Stimulated activated CD4-positive, alpha-beta T cell treated with anti-CD3 and anti-CD28 coated beads, Interleukin-1b, Interleukin-23, amount 100 ng/mL, for 4 hours (primary cell): ENCODE results near the gene PIGT.
A peak's percentile ranks its signal among the peaks of the same experiment; 100 is the strongest.

ENCODE experiments used
- DNase-seq, 2 donors: peaks; one replicate each; pipeline ENCODE4 v3.0.0-alpha.2; 2020; ENCODE audit warnings: low read depth in 2 of 2

PIGT gene

DNA sequence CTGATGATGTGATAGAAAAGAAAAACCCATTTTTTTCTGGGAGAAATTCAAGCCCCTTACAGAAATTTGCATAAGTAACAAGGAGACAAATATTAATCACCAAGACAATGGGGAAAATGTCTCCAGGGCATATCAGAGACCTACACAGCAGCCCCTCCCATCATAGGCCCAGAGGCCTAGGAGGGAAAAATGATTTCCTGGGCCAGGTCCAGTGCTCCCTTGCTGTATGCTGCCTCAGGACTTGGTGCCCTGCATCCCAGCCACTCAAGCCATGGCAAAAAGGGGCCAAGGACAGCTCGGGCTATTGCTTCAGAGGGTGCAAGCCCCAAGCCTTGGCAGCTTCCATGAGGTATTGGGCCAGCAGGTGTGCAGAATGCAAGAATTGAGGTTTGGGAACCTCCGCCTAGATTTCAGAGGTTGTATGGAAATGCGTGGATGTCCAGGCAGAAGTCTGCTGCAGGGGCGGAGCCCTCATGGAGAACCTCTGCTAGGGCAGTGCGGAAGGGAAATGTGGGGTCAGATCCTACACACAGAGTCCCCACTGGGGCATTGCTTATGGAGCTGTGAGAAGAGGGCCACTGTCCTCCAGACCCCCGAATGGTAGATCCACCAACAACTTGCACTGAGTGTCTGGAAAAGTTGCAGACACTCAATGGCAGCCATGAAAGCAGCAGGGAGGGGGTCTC, 15.5 kb upstream of the PIGT start:
- no peak for DNase-seq

DNA sequence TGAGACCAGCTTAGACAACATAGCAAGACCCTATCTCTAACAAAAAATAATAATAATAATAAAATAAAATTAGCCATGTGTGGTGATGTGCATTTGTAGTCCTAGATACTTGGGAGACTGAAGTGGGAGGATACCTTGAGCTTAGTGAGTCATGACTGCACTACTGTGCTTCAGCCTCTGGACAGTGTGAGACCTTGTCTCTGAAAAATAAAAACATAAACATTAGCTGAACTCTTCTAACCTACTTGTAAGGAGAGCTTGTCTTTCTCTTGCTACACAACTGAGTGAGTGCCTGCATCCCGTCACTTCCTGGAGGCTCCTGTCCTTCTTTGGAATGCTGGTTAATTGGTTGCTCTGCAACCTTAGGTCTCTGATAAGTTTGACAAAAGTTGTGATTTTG, 13.0 kb upstream of the PIGT start:
- no peak for DNase-seq

DNA sequence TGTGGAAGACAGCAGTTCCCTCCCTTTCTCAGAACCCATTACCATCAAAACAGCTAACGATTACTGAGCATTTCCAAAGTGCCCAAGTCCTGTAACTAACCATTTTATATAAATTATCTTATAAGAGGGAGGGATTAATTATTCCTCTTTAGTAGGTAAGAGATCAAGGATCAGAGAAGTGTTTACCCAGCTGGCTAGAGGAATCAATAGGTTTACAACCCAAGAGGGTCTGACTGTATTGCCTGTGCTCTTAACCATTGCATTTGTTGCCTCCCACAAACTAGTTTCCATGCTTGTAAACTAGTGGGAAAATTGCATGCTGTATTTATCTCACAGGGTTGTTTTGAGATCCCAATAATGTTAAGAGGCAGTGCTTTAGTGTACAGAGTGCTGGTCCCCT, 11.5 kb upstream of the PIGT start:
- DNase-seq: no peak

DNA sequence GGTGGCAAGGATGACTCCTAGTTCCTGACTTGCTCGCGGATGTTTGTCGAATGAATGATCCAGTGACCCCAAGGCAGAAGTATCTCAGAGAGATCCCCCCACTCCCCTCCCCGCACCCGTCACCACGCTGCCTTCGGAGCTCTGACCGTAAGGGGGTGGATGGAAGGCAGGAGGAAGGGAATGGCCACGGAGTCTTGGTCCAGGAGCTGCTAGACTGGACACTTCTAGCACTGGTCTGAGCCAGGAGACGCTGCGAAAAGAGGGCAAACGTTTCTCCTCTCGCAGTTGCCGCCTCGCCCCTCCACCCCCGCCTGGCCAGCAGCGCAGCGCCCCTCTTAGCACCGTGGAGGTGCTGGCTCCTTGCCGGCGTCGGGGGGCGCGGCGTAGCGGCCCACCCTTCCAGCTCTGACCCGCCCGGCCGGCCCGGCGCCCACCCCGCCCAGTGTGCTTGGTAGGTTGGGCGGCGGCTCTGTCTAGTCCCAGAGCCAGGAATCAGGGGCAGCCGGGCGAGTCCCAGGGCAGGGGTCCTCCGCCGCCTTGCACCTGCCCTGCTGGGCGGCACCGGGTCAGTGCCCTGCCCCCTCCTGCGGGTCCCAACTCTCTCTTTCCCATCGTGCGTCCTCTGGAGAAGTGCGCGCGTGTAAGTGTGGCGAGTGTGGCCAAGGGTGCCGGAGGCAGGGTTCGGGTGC, 10.2 kb upstream of the PIGT start:
- DNase-seq: no peak

DNA sequence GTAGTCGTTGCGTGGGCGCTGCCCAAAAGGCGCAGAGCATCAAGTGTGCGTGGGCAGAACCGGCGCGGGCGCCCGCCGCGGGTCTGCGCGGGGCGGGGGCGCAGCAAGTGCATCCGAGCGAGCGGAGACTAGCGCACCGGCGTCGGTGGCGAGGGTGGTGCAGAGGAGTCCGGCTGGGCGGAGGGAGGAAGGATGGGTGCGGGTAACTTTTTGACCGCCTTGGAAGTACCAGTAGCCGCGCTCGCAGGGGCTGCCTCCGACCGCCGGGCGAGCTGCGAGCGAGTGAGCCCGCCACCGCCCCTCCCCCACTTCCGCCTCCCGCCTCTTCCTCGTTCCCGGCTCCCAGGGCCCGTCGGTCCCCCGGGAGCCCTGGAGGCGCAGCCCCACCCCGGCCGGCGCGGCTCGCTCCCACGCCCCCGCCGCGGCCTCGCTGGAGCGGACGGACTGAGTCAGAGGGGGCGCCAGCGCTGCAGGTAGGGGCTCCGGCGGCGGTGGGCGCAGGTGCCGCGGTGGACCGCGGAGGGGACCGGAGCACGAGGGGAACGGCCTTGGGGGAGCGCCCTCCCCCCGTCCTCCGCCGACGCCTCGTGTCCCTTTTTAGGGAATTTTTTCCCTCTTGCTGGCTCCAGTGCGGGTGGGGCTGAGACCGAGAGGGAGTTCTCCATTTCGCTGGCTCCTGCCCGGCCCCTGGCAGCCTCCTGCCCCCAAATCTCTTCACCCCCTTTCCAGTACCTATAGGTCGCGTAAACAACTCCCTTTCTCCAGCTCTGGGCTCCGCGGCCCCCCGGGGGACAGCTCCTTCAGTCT, 9.5 kb upstream of the PIGT start:
- peak; percentile 44 to 60 for DNase-seq

DNA sequence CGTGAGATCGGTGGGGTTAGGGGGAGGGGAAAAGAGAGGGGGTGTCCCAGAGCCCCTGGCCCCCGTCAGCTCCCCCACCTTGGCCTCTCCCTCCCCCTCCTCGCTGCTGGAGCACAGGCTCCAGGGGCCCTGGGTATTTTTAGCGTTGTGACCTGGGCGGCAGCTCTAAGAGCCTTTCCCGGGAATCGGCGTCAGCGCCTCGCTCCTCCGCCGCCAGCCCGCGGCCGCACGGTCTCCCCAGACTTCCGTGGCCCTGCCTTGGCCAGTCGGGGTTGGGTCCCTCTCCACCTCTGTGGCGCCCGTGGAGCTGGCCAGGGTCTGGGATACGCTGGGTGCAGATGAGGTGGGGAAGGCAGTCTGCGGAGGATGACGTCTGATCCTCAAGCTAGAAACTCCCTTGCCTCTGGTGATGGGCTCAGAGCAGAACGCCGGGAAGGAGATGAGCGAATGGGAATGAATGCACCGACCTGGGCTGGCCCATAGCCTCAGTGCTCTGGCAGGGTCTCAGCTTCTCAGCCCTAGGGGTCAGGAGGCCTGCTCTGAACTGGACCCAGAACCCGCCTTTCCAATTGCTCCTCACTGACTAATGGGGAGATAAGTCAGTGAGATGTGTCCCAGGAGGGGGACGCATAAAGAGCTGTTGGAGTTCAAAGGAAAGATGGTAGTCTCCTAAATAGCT, 8.7 kb upstream of the PIGT start:
- peak in 1 of 2 donors; percentile 7 for DNase-seq

DNA sequence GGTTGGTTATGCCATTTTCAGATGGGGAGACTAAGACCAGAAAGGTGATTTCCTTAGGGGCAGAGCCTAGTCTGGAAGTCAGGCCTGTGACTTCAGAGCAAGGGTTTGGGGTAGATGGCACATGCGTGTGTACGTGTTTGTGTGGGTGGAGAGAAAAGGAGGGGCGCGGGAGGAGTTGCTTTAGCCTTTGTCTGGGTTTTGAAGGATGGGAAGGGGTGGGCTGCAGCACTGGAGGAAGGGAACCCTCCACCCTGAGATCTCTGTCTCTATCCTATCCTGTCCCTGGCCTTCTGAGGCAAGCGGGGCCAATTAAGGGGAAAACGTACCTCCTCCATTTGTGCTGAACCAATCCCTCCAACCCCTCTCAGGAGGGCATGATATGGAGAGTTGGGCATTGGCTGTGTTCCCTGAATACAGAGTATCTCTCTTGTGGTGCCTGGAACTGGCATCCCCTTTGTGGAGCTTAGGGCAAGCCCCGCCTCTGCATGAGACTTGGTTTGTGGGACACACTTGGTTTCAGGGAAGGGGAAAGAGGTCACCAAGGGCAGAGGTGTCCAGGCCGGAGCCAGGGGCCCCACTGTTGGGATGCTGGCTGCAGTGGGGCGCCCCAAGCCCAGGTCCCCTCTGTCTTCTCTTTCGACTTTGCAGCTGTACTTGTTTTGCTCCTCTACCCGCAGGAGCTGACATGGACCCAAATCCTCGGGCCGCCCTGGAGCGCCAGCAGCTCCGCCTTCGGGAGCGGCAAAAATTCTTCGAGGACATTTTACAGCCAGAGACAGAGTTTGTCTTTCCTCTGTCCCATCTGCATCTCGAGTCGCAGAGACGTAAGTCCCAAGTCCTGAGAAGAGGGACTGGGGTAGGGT, 7.9 kb upstream of the PIGT start, which contains the start of gene DBNDD2:
Gene DBNDD2, plus strand, starts transcription at position 507 of the 863 bp plus-strand sequence. Its CDS starts 179 bp downstream, at position 686.
- DNase-seq: no peak

DNA sequence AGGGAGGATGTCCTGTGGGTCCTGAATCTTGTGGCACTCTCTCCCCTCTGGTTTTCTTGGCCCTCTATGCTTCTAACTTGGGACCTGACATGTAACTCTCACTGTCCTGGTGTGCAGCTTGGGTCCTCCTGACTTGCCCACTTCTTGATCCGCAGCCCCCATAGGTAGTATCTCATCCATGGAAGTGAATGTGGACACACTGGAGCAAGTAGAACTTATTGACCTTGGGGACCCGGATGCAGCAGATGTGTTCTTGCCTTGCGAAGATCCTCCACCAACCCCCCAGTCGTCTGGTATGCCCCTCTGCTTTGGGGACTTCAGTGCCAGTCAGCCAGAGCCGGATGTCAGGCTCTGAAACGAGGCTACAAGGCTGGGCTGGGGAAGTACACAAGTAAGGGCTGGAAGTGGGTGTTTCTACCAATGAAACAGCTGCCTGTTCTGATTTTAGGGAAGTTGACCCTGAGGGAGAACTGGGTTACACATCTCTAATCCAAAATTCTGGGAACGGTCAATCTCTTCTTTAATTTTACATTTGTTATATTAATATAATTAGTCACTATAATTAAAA, 7.2 kb upstream of the PIGT start:
- no peak for DNase-seq

DNA sequence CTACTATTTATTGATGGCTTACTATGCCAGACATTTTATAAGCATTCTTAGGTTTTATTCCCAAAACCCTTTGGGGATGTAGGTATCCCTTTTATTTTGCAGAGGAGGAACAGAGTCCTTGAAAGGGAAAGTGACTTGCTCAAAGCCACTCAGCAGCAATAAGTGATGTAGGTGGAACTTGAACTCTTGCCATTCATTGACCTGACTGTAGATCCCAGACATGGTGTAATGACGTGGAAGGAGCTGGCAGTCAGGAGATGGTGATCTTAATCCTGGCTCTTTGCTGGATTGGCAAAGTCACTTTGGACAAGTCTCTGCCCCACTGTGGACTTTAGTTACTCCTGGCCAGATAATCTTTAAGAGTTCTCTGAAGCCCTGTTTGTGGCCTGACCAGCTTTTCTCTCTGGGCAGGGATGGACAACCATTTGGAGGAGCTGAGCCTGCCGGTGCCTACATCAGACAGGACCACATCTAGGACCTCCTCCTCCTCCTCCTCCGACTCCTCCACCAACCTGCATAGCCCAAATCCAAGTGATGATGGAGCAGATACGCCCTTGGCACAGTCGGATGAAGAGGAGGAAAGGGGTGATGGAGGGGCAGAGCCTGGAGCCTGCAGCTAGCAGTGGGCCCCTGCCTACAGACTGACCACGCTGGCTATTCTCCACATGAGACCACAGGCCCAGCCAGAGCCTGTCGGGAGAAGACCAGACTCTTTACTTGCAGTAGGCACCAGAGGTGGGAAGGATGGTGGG, 6.2 kb upstream of the PIGT start:
- no peak for DNase-seq

DNA sequence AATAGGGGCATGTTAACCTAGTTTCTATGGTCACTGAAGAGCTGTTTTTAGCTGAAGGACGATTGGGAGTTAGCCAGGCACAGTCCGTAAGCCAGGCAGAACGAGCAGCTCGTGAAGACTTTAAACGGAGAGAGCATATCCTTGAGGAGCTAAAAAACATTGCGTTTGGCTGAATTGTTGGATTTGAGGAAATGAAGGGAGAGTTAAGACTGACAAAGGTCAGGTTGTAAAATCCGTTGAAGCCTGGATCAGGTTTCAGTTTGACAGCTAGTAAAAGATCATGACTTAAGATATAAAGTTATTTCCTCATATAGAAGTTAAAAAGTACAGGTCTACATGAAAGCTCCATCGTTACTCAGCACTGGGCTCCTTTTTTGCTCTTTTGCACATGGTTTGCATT, 5.1 kb upstream of the PIGT start:
- DNase-seq: no peak

DNA sequence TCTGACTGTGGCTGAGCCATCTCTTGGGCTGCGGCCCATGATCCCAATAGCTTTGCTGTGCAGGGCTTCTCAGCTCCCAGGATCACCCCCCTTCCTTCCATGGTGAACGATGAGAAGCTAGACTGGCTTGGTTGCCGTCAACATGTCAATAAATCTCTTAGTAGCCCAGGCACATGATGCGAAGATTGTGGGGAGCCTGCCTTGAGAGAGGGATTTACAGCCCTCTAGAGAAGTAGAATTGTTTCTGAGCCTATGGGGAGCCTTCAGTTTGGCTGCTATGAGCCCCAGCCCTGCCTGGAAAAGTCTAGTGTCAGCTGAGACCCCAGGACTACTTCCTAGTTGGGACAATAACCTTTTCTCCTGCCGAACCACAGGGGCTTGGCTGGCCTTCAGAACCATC, 3.3 kb upstream of the PIGT start:
- DNase-seq: no peak

DNA sequence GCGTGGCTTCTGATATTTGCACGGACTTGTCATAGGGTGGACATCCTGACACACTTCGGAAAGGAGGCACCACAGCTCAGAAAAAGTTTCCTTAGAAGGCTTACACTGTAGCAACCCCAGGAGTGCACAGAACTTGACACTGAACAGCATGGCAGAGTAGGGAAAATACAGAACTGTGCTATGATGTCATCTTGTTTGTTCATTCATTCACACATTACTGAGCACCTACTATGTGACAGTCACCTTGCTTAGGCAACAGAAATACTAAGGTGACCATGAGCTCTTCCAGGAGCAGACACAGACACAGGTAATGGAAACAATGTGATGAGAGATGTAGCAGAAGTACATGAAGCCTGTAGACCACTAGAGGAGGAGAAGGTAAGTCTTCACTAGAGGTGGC, 2.5 kb upstream of the PIGT start:
- no peak for DNase-seq

DNA sequence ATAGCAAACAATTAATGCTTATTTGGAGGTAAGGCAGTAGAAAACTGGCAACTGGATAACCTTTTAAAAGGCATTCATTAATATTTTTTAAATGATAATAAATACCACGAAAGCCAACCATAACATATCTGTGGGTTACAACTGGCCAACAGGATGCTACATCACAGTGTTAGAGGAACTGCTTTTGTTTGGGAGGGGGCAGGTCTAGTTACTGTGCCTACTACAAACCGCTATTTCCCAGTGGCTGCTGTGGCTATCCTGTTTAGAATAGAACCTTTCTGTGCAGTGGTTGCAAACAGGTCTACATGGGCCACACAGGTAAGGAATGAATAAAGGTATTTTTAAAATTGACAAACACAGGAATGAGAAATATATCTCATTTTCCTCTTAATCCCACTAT, 976 bp downstream of the PIGT start:
- DNase-seq: no peak

DNA sequence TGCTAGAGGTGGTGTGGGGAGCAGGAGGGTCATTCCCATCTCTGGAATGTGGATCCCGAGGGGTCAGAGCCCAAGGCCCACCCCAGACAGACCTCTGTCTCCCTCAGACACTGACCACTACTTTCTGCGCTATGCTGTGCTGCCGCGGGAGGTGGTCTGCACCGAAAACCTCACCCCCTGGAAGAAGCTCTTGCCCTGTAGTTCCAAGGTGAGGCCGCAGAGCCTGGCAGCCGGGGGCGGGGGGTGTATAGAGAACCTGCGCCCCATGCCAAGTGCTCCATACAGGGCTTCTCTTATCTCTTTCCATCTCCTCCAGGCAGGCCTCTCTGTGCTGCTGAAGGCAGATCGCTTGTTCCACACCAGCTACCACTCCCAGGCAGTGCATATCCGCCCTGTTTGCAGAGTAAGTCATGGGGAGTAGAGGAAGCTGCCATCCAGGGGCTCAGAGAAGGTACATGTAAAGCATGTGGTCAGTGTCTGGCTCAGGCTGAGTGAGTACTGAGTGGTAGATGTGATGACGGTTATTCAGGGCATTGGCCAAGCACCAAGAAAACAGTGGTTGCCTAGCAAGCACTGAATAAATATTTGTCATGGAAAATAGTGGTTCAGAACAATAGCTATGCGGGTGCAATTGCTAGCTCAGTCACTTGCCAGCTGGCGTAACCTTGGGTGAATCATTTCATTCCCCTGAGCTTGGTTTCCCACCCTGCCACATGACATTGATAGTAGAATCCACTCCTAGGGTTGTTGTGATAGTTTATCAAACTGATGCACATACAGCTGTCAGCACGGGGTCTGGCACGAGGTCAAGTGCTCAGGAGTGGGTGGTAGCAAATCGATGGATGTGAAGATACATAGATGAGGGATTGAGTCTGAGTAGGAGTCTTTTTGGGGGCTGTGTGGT, 3.5 kb downstream of the PIGT start:
- no peak for DNase-seq

DNA sequence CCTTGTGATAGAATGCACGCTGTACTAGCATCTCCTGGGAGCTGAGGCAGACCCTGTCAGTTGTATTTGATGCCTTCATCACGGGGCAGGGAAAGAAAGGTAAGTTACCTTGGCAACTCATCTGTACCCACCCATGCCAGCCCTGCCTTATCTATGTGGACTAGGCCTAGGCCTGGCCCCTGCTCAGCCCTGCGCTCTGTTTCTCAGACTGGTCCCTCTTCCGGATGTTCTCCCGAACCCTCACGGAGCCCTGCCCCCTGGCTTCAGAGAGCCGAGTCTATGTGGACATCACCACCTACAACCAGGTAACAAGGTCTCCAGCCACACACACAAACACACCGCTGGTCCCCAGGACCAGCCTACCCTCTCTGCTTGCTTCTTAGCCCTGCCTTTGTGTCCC, 4.2 kb downstream of the PIGT start:
- no peak for DNase-seq

DNA sequence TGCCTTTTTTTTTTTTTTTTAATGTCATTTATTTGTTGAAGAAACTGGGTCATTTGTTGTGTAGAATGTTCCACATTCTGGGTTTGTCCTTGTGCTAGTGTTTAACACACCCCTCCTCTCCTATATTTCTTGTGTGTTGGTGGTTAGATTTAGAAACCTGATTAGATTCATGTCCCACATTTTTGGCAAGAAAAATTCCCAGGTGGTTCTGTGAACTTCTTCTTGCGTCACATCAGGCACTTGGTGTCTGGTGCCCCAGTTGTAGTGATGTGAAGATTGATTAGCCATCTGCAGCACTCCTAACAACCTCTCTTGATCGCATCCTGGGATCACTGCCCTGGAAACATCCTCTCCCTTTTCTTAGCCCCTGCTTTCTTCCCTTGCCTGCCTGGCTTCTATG, 7.8 kb downstream of the PIGT start:
- no peak for DNase-seq

DNA sequence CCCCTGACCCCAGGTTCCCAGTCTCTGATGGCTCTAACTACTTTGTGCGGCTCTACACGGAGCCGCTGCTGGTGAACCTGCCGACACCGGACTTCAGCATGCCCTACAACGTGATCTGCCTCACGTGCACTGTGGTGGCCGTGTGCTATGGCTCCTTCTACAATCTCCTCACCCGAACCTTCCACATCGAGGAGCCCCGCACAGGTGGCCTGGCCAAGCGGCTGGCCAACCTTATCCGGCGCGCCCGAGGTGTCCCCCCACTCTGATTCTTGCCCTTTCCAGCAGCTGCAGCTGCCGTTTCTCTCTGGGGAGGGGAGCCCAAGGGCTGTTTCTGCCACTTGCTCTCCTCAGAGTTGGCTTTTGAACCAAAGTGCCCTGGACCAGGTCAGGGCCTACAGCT, 9.6 kb downstream of the PIGT start:
- no peak for DNase-seq

DNA sequence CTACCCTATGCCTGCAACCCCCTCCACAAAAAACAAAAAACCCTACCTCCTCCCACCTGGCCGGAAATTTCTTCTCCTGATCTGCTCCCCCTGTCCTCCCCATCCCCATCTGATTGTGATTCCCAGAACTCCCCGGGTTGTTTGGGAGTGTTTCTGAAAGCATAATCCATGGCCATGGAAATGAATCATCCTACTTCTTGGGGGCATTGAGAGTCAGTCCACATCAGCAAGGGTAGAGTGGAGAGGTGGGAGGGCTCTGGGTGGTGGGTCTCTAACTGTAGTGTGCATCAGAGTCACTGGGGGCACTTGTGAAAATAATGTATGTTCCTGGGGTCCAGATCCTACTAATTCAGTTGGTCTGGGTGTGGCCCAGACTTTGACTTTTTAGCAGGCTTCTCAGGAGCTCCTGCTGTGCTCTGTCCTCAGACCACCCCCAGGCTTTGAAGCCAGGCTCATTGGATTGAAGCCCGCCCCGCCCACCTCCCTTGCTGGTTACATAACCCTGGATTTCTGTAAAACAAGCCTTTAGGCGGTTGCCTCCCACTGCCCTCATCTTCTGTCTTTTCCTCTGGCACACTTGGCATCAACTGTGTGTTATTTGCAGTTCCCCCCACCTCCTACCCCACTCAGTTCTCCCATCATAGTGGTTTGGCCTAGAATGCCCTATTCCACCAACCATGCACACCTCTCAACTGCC, 10.5 kb downstream of the PIGT start:
- no peak for DNase-seq
